Mammary epithelial cell (primary cell): ENCODE results near the gene CD200R1L.

Experiments used
- CTCF ChIP-seq, 2 donors: IDR thresholded peaks in 1 of 2; conservative IDR thresholded peaks in 1 of 2; 2 replicates each; pipeline ENCODE4 v1.5.1; 2011 to 2012; ENCODE audit warnings: inconsistent platforms in 2 of 2, low read length in 2 of 2, mild to moderate bottlenecking in 2 of 2, control low read depth in 1 of 2, low read depth in 1 of 2; ENCODE audit not compliant: insufficient read depth in 1 of 2; ENCODE audit errors: extremely low read depth in 1 of 2
- EZH2 ChIP-seq: IDR thresholded peaks from 2 replicates; pipeline ENCODE4 v1.6.1; 2012; ENCODE audit warnings: low read length, inconsistent platforms, borderline replicate concordance

DNA sequence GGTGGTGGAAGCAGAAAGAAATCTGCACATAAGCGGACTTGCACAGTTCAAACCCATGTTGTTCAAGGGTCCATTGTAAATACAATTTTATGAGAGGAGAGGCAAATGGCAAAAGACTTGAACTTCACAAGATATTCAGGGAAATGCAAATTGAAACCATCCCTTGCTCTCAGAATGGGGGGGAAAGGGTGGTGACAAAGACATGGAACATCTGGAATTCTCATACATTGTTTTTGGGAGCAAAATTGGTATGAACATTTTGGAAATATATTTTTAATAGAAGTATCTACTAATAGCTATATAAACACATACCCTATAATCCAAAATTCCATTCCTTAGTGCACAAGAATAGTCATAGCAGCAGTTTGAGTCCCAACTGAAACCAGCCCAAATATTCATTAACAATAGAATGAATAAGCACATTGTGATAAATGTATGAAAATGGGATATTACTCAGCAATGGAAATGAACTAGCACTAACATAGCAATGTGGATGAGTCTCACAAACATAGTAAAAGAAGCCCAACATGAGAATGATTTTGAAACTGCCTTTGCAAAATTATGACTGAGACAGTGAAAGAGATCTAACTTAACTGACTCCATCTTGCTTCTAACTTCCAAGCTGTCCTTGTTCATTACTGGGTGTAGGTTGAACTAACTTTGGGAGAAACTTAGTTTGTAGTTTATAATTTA, 77.2 kb downstream of the CD200R1L start:
- no peak for TF ChIP-seq CTCF (conservative IDR thresholded peaks at IDR 0.05 in 1 of 2, IDR thresholded peaks at IDR 0.05 in 1 of 2; ENCODE audit: extremely low read depth in 1 of 2, insufficient read depth in 1 of 2, low read depth in 1 of 2, low read length in 2 of 2)
- TF ChIP-seq EZH2: no peak
